ENCODE results near the gene MYBBP1A. TPM values are rescaled to one million over a fixed set of nuclear protein-coding genes. Genes with fewer than 3 reads are reported as not detected.

The MYBBP1A gene
- total RNA-seq, 1 donor from 2014 or later = 47.1 TPM

DNA sequence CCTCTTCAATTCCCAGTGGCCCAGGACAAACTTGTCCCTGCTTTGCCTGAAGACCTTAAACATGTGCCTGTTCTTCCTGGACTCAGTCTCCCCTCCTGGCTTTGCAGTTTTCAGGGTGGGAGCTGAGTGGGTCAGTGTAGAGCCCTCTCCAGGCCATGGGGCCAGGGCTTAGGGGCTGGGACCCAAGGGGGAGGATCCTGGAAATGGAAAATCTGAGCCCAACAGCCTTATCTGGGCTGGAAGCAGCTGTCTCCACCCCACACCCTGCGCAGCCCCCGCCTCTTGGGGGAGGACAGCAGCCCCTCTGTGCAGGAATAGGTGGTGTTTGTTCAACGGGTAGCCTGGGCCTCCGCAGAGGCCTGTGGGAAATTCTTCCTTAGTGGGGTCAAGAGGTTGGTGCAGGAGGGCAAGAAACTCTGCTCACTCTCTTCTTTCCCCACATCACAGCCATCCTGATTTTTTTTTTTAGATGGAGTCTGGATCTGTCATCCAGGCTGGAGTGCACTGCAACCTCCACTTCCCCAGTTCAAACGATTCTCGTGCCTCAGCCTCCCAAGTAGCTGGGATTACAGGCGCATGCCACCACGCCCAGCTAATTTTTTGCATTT, 22.3 kb upstream of the MYBBP1A start:
- DNase-seq (ENCODE audit: extremely low spot score in 2 of 2) = no peak
- no peak for TF ChIP-seq POLR2A (IDR thresholded peaks at IDR 0.05)
- TF ChIP-seq, protein P1, sequence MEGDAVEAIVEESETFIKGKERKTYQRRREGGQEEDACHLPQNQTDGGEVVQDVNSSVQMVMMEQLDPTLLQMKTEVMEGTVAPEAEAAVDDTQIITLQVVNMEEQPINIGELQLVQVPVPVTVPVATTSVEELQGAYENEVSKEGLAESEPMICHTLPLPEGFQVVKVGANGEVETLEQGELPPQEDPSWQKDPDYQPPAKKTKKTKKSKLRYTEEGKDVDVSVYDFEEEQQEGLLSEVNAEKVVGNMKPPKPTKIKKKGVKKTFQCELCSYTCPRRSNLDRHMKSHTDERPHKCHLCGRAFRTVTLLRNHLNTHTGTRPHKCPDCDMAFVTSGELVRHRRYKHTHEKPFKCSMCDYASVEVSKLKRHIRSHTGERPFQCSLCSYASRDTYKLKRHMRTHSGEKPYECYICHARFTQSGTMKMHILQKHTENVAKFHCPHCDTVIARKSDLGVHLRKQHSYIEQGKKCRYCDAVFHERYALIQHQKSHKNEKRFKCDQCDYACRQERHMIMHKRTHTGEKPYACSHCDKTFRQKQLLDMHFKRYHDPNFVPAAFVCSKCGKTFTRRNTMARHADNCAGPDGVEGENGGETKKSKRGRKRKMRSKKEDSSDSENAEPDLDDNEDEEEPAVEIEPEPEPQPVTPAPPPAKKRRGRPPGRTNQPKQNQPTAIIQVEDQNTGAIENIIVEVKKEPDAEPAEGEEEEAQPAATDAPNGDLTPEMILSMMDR (IDR thresholded peaks at IDR 0.05) = no peak
- TF ChIP-seq POLR2AphosphoS5 (IDR thresholded peaks at IDR 0.05; ENCODE audit: insufficient read depth in 1 of 2, low read depth in 1 of 2) = no peak
- no peaks in the 10 kb centered on the region for H3K4me1 ChIP-seq
- H3K27ac ChIP-seq = no peak overlapping the region
- intact Hi-C loops (cut with DNase I) = no loop called here
- no peaks in the 10 kb centered on the region for H3K9me3 ChIP-seq
- no peak overlapping the region for H3K4me3 ChIP-seq
- no peaks in the 10 kb centered on the region for H3K36me3 ChIP-seq
- no peaks in the 10 kb centered on the region for H3K27me3 ChIP-seq

DNA sequence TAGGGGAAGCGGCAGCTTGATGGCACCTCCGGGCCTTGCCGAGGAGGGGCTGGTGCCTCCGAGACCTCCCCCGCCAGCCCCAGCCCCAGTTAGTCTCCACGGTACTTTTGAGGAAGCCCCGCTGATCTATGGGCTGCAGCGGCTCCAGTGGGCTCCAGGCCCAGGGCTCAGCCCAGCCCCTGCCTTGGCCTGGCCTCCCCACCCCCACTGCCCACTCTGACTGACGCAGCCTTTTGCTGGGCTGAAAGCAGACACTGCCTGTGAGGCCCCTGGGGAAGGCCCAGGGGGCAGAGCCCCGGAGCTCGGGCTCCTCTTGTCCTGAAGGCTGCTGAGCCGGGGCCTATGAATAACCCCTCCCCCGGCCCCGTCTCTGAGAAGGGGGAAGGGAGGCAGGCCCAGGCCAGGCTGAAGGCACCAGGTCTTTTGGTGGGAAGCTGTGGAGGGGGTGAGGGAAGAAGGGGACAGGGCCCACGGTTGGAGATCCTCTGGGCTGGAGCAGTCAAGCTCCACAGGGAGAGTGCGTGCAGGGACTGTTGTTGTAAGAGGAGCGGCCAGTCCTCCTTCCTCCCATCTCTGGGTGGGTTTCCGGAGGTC, 21.6 kb upstream of the MYBBP1A start:
- no peak overlapping the region for H3K27ac ChIP-seq
- no peaks in the 10 kb centered on the region for H3K4me1 ChIP-seq
- intact Hi-C loops (cut with DNase I) = no loop called here
- H3K27me3 ChIP-seq = no peaks in the 10 kb centered on the region
- TF ChIP-seq, protein P1 (IDR thresholded peaks at IDR 0.05) = no peak
- TF ChIP-seq POLR2A (IDR thresholded peaks at IDR 0.05) = no peak
- TF ChIP-seq POLR2AphosphoS5 (IDR thresholded peaks at IDR 0.05; ENCODE audit: insufficient read depth in 1 of 2, low read depth in 1 of 2) = no peak
- no peak overlapping the region for H3K4me3 ChIP-seq
- no peaks in the 10 kb centered on the region for H3K36me3 ChIP-seq
- DNase-seq (ENCODE audit: extremely low spot score in 2 of 2) = no peak
- no peaks in the 10 kb centered on the region for H3K9me3 ChIP-seq

DNA sequence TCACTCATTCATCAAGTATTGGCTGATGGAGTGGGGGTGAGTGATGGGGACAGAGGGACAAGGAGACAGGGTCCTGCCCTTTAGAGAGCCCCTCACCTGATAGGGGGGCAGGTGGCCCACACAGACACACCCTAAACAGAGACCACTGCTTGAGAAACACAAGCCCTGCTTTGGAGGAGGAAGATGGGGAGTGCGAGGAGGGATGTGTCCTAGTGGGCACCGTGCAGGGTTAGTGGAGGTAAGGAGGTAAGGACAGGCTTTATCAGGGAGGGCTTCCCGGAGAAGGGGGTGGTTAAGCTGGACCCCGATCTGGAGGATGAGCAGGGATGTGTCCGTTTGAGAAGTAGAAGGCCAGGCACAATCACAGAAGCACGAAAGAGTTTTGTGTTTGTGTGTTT, 21.0 kb upstream of the MYBBP1A start:
- H3K36me3 ChIP-seq = no peaks in the 10 kb centered on the region
- intact Hi-C loops (cut with DNase I) = no loop called here
- H3K9me3 ChIP-seq = no peaks in the 10 kb centered on the region
- H3K4me1 ChIP-seq = no peaks in the 10 kb centered on the region
- no peak overlapping the region for H3K27ac ChIP-seq
- TF ChIP-seq, protein P1 (IDR thresholded peaks at IDR 0.05) = no peak
- no peak for TF ChIP-seq POLR2AphosphoS5 (IDR thresholded peaks at IDR 0.05; ENCODE audit: insufficient read depth in 1 of 2, low read depth in 1 of 2)
- TF ChIP-seq POLR2A (IDR thresholded peaks at IDR 0.05) = no peak
- H3K27me3 ChIP-seq = no peaks in the 10 kb centered on the region
- H3K4me3 ChIP-seq = no peak overlapping the region
- no peak for DNase-seq (ENCODE audit: extremely low spot score in 2 of 2)

DNA sequence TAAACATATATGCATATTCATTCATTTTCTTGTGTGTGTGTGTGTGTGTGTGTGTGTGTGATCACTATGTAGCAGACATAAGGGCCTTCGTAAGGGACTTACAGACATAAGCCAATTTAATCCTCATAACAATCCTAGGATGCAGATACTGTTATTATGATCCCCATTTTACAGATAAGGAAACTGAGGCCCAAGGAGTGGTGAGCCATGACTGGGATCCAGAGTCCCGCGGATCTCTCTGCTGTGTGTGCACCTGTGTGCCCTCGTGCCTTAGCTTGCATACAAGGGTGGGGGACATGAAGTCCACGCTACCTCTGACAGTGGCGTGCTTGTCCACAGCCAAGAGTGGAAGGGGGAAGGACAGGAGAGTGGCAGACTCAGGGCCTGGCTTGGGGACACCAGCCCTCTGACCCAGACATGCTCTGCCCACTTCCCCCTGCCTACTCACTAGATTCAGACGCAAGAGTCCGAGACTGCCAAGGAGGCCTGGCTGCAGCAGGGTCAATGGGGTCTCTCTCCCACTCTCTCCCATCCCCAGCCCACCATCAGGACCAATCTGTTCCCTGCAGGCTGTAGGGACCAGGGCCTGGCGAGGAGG, 19.4 kb upstream of the MYBBP1A start:
- H3K4me3 ChIP-seq = no peak overlapping the region
- no peaks in the 10 kb centered on the region for H3K9me3 ChIP-seq
- TF ChIP-seq, protein P1 (IDR thresholded peaks at IDR 0.05) = no peak
- no peak for TF ChIP-seq POLR2A (IDR thresholded peaks at IDR 0.05)
- no peak for TF ChIP-seq POLR2AphosphoS5 (IDR thresholded peaks at IDR 0.05; ENCODE audit: insufficient read depth in 1 of 2, low read depth in 1 of 2)
- H3K27ac ChIP-seq = no peak overlapping the region
- no peaks in the 10 kb centered on the region for H3K27me3 ChIP-seq
- intact Hi-C loops (cut with DNase I) = no loop called here
- no peaks in the 10 kb centered on the region for H3K4me1 ChIP-seq
- no peaks in the 10 kb centered on the region for H3K36me3 ChIP-seq
- DNase-seq (ENCODE audit: extremely low spot score in 2 of 2) = no peak

DNA sequence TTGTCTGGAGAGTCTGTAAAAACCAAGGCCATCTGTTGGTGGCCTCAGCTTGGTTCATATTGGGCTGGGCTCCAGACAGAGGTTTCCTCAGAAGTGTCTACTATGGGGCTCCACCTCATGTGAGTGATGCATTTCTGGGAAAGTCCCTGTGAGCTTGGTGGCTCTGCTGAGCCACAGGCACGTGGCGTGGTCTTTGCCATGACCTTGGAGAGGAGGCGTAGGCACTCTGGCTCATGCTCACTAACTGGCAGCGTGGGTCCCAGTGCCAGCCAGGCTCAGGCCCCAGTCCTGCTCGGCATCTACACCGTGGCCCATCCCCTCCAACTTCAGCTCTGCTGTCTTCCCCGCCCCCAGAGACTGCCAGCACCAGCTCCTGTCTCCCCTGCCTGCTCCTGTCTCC, 18.5 kb upstream of the MYBBP1A start:
- H3K36me3 ChIP-seq = no peaks in the 10 kb centered on the region
- H3K27ac ChIP-seq = no peak overlapping the region
- no peaks in the 10 kb centered on the region for H3K27me3 ChIP-seq
- no peak for DNase-seq (ENCODE audit: extremely low spot score in 2 of 2)
- no peaks in the 10 kb centered on the region for H3K9me3 ChIP-seq
- intact Hi-C loops (cut with DNase I) = no loop called here
- H3K4me3 ChIP-seq = no peak overlapping the region
- no peaks in the 10 kb centered on the region for H3K4me1 ChIP-seq
- TF ChIP-seq POLR2AphosphoS5 (IDR thresholded peaks at IDR 0.05; ENCODE audit: insufficient read depth in 1 of 2, low read depth in 1 of 2) (no peak), POLR2A (IDR thresholded peaks at IDR 0.05) (no peak)
- TF ChIP-seq, protein P1 (IDR thresholded peaks at IDR 0.05) = no peak
